Endodermal cell (in vitro differentiated cells): ENCODE measurements around the gene THAP2. TPM values are rescaled to one million over a fixed set of nuclear protein-coding genes. Genes with fewer than 3 reads are reported as not detected.

Source experiments
- DNase-seq: peaks from one replicate; pipeline ENCODE4 v3.0.0-alpha.2; 2017
- H3K27ac ChIP-seq: 2 replicates; pipeline ENCODE4 v1.5.1; 2013; ENCODE audit warnings: mild to moderate bottlenecking, low read depth, low read length, moderate library complexity
- H3K27me3 ChIP-seq: 2 replicates; pipeline ENCODE4 v1.6.1; 2013; ENCODE audit warnings: mild to moderate bottlenecking, low read length, moderate library complexity; ENCODE audit not compliant: insufficient read depth, control insufficient read depth, poor library complexity, severe bottlenecking
- H3K36me3 ChIP-seq: 2 replicates; pipeline ENCODE4 v1.7.0; 2013; ENCODE audit warnings: mild to moderate bottlenecking, low read length, moderate library complexity; ENCODE audit not compliant: control insufficient read depth, insufficient read depth
- H3K4me1 ChIP-seq: one replicate; pipeline ENCODE4 v1.7.0; 2013; ENCODE audit warnings: low read length; ENCODE audit not compliant: control insufficient read depth, insufficient read depth
- H3K4me3 ChIP-seq: 2 replicates; pipeline ENCODE4 v1.5.1; 2013; ENCODE audit warnings: mild to moderate bottlenecking, low read length, moderate library complexity
- H3K9ac ChIP-seq: 2 replicates; pipeline ENCODE4 v1.6.1; 2013; ENCODE audit warnings: mild to moderate bottlenecking, low read length, moderate library complexity; ENCODE audit not compliant: poor library complexity, severe bottlenecking; ENCODE audit errors: extremely low read depth
- H3K9me3 ChIP-seq: 2 replicates; pipeline ENCODE4 v1.6.1; 2013; ENCODE audit warnings: mild to moderate bottlenecking, low read length, moderate library complexity; ENCODE audit not compliant: control insufficient read depth
- H3K27ac Mint-ChIP-seq: 2 replicates; pipeline ENCODE4 v1.8.0; 2020; ENCODE audit warnings: mixed read lengths
- H3K27me3 Mint-ChIP-seq: 2 replicates; pipeline ENCODE4 v1.8.0; 2021; ENCODE audit warnings: mild to moderate bottlenecking, mixed read lengths; ENCODE audit not compliant: insufficient read depth
- H3K36me3 Mint-ChIP-seq: 2 replicates; pipeline ENCODE4 v1.8.0; 2020; ENCODE audit warnings: low read depth, mixed read lengths
- H3K4me1 Mint-ChIP-seq: 2 replicates; pipeline ENCODE4 v1.8.0; 2020; ENCODE audit warnings: mixed read lengths
- H3K4me3 Mint-ChIP-seq: 2 replicates; pipeline ENCODE4 v1.8.0; 2020; ENCODE audit warnings: mild to moderate bottlenecking, moderate library complexity, mixed read lengths
- H3K9me3 Mint-ChIP-seq: 2 replicates; pipeline ENCODE4 v1.8.0; 2020; ENCODE audit warnings: mild to moderate bottlenecking, mixed read lengths
- WGBS, 2 experiments: methylation state at CpG; one replicate each; pipeline versions ENCODE4 v1.1.5 to v1.1.7; 2013; ENCODE audit warnings: missing lambda C conversion rate in 2 of 2, mixed read lengths in 1 of 2; ENCODE audit not compliant: insufficient coverage in 1 of 2, insufficient read length in 1 of 2; 5-methylcytosine and 5-hydroxymethylcytosine counted together
- total RNA-seq, 2 donors: library from RNA; stranded (reverse); fragmentation: NEBNext Ultra II Directional in 1 of 2; extraction: Animal tissue kit (Norgen Biotek cat#: 25700) in 1 of 2; gene quantifications; 2 replicates in 1 of 2; 3 replicates in 1 of 2; pipeline ENCODE4 v1.2.1, GENCODE V29; 2021
- TF ChIP-seq, protein P1 (sequence below): fragments of 200-600 bp; sonication (generic); conservative IDR thresholded peaks from 2 replicates; pipeline ENCODE4 v1.5.0; 2021; ENCODE audit warnings: antibody characterized with exemption, mild to moderate bottlenecking

Gene THAP2
- total RNA-seq, 2 donors from 2014 or later = 7.2 to 9.3 TPM

DNA sequence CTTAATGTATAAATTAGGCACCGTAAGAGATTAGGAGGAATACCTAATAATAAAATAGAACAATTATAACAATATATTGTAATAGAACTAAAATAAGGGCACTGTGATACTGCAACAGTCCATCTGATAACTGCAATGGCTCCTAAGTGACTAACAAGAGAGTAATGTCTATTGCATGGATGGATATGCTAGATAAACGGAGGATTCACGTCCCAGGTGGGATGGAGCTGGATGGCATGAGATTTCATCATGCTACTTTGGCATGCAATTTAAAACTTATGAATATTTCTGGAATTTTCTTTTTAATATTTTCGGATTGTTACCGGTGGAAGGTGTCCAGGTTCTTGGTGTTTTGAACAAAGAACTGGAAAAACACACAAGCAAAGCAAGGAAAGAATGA, 19.5 kb downstream of the THAP2 start:
- Mint-ChIP-seq H3K9me3 (no peaks in the 10 kb centered on the region), H3K4me1 (peaks cover 7% of the 10 kb centered on the region), H3K36me3 (no peaks in the 10 kb centered on the region), H3K4me3 (no peak overlapping the region), H3K27me3 (no peaks in the 10 kb centered on the region), H3K27ac (no peak overlapping the region)
- Histone ChIP-seq H3K4me3 (no peak overlapping the region), H3K27ac (no peak overlapping the region), H3K9ac (no peak overlapping the region), H3K27me3 (no peaks in the 10 kb centered on the region), H3K36me3 (no peaks in the 10 kb centered on the region), H3K4me1 (no peaks in the 10 kb centered on the region), H3K9me3 (no peaks in the 10 kb centered on the region)
- DNase-seq = no peak
- 92 to 97% methylated on average over 3 to 4 of the region's 5 CpGs for WGBS, 2 experiments
- TF ChIP-seq, protein P1, sequence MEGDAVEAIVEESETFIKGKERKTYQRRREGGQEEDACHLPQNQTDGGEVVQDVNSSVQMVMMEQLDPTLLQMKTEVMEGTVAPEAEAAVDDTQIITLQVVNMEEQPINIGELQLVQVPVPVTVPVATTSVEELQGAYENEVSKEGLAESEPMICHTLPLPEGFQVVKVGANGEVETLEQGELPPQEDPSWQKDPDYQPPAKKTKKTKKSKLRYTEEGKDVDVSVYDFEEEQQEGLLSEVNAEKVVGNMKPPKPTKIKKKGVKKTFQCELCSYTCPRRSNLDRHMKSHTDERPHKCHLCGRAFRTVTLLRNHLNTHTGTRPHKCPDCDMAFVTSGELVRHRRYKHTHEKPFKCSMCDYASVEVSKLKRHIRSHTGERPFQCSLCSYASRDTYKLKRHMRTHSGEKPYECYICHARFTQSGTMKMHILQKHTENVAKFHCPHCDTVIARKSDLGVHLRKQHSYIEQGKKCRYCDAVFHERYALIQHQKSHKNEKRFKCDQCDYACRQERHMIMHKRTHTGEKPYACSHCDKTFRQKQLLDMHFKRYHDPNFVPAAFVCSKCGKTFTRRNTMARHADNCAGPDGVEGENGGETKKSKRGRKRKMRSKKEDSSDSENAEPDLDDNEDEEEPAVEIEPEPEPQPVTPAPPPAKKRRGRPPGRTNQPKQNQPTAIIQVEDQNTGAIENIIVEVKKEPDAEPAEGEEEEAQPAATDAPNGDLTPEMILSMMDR = no peak

DNA sequence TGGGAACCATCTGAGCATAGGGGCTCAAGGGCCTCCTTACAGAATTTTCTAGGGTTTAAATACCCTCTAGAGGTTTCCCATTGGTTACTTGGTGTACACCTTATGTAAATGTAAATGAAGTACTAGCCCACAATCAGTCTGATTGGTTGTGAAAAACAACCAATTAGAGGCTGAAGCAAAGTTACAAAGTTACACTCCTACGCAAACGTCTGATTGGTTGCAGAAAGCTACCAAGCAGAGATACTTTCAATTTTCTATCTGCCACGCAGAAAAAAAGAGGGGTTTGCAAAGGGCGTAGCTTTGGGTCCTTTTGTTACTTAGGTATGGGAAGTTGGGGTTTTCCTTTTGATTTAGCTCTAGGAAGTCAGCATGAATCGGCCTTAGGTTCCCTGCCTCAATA, 20.0 kb downstream of the THAP2 start:
- TF ChIP-seq, protein P1 = no peak
- Histone ChIP-seq H3K27ac (no peak overlapping the region), H3K4me1 (no peaks in the 10 kb centered on the region), H3K9ac (no peak overlapping the region), H3K9me3 (no peaks in the 10 kb centered on the region), H3K27me3 (no peaks in the 10 kb centered on the region), H3K36me3 (no peaks in the 10 kb centered on the region), H3K4me3 (no peak overlapping the region)
- Mint-ChIP-seq H3K27me3 (no peaks in the 10 kb centered on the region), H3K27ac (no peak overlapping the region), H3K4me1 (peaks cover 7% of the 10 kb centered on the region), H3K36me3 (no peaks in the 10 kb centered on the region), H3K9me3 (no peaks in the 10 kb centered on the region), H3K4me3 (no peak overlapping the region)
- WGBS, 2 experiments = 96 to 100% methylated on average over 3 to 5 of the region's 5 CpGs
- DNase-seq = no peak

- peak overlapping the region; percentile 67 for H3K27ac Mint-ChIP-seq
- H3K27me3 Mint-ChIP-seq = no peaks in the 10 kb centered on the region
- Histone ChIP-seq H3K9ac (no peak overlapping the region), H3K4me3 (peak overlapping the region; percentile 99), H3K4me1 (no peaks in the 10 kb centered on the region), H3K9me3 (no peaks in the 10 kb centered on the region), H3K27me3 (no peaks in the 10 kb centered on the region), H3K36me3 (peaks cover 4% of the 10 kb centered on the region), H3K27ac (no peak overlapping the region)
- no peaks in the 10 kb centered on the region for H3K36me3 Mint-ChIP-seq
- 79 to 92% methylated on average over 10 to 19 of the region's 19 CpGs for WGBS, 2 experiments
- H3K9me3 Mint-ChIP-seq = no peaks in the 10 kb centered on the region
- H3K4me1 Mint-ChIP-seq = peaks cover 7% of the 10 kb centered on the region
- no peak for DNase-seq
- TF ChIP-seq, protein P1 = no peak
- H3K4me3 Mint-ChIP-seq = peak overlapping the region; percentile 73
Measured at GRCh38 chr12:71685312-71685906, 21.3 kb downstream of the THAP2 start.
